DOHH2 (cell line): ENCODE measurements around the gene PKD1L1.

Experiments used
- H3F3A ChIP-seq: fragments of 200-600 bp; sonication (generic), shearing (Covaris generic); 2 replicates; pipeline ENCODE4 v1.6.0; 2016; ENCODE audit warnings: antibody characterized with exemption, mild to moderate bottlenecking; ENCODE audit not compliant: control insufficient read depth, insufficient read depth
- H3K27ac ChIP-seq: fragments of 200-600 bp; sonication (generic); 2 replicates; pipeline ENCODE4 v1.5.1; 2014; ENCODE audit warnings: low read depth, mild to moderate bottlenecking, low read length, moderate library complexity
- H3K27me3 ChIP-seq: fragments of 200-600 bp; sonication (generic); 2 replicates; pipeline ENCODE4 v1.6.1; 2014; ENCODE audit warnings: mild to moderate bottlenecking, low read length, mixed read lengths; ENCODE audit not compliant: control insufficient read depth
- H3K36me3 ChIP-seq: fragments of 200-600 bp; sonication (generic); 2 replicates; pipeline ENCODE4 v1.6.1; 2014; ENCODE audit warnings: mild to moderate bottlenecking, low read length, moderate library complexity, mixed read lengths; ENCODE audit not compliant: control insufficient read depth
- H3K4me1 ChIP-seq: fragments of 200-600 bp; sonication (generic); 2 replicates; pipeline ENCODE4 v1.6.1; 2014; ENCODE audit warnings: mild to moderate bottlenecking, low read length, mixed read lengths; ENCODE audit not compliant: control insufficient read depth
- H3K4me2 ChIP-seq: fragments of 200-600 bp; sonication (generic); 2 replicates; pipeline ENCODE4 v1.6.0; 2014; ENCODE audit warnings: mild to moderate bottlenecking, low read length, moderate library complexity
- H3K4me3 ChIP-seq: fragments of 200-600 bp; sonication (generic); 2 replicates; pipeline ENCODE4 v1.5.1; 2014; ENCODE audit warnings: mild to moderate bottlenecking, low read length, mixed read lengths
- H3K79me2 ChIP-seq: fragments of 200-600 bp; sonication (generic); 2 replicates; pipeline ENCODE4 v1.6.1; 2014; ENCODE audit warnings: mild to moderate bottlenecking, low read length, mixed read lengths; ENCODE audit not compliant: control insufficient read depth
- H3K9me2 ChIP-seq: fragments of 200-600 bp; sonication (generic); replicated peaks from 2 replicates; pipeline ENCODE4 v1.6.1; 2014; ENCODE audit warnings: mild to moderate bottlenecking, low read length, mixed read lengths; ENCODE audit not compliant: control insufficient read depth
- H3K9me3 ChIP-seq: fragments of 200-600 bp; sonication (generic); 2 replicates; pipeline ENCODE4 v1.6.1; 2014; ENCODE audit warnings: antibody characterized with exemption, low read length, mixed read lengths; ENCODE audit not compliant: control insufficient read depth, insufficient read depth
- H4K20me1 ChIP-seq: fragments of 200-600 bp; sonication (generic); 2 replicates; pipeline ENCODE4 v1.6.0; 2014; ENCODE audit warnings: low read depth, mild to moderate bottlenecking, antibody characterized with exemption, low read length, moderate library complexity; ENCODE audit not compliant: control insufficient read depth, insufficient read depth
- EZH2phosphoT487 ChIP-seq: fragments of 200-600 bp; sonication (generic); IDR thresholded peaks from 2 replicates; pipeline ENCODE4 v1.6.1; 2017; ENCODE audit warnings: borderline replicate concordance, mild to moderate bottlenecking, antibody characterized with exemption, low read length, moderate library complexity, mixed read lengths
- TF ChIP-seq, protein P1 (sequence below): fragments of 200-600 bp; sonication (generic); IDR thresholded peaks from one replicate; pipeline ENCODE4 v1.5.1; 2014; ENCODE audit warnings: antibody characterized with exemption, mild to moderate bottlenecking, low read depth, low read length; ENCODE audit not compliant: poor library complexity, severe bottlenecking

The PKD1L1 gene

DNA sequence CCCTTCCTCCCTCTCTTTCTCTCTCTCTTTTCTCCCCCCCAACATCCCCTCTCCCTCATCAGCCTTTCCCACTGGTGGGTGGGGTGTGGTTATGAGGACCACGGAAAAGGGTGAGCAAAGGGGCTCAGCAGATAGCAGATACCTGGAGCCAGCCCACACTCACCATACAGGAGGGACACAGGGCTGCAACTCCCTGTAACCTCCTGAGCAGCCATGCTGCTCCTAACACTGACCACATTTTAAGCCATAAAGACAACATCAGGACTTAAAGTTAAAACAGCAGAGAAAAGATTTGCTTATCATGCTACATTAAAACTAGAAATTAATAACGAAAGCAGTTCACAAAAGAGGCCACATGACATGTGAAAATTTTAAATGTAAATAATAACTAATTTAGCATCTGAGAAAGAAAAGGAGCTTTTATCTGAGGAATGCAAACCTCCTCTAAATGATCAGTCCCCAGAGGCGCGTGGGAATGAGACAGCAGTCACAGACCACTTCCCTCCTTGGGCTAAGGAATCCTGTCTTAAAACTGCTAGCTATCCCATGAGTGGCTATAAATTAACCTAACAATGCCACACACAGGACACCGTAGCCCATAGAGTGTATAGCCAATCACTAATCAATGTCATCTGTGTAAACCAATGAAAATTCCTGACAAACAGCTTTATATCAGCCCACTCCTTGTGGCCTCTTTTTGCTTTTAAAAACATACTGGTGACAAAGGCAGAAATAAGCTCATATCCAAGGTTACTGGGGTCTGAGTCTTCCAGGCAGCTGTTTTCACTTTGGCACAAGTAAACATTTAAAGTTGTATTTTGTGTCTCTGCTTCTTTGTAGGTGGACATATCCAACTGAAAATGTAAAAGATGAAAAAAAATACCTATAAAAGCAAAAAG is 33.3 kb downstream of the PKD1L1 start:
- Histone ChIP-seq H3F3A (no peaks in the 10 kb centered on the region), H3K36me3 (no peaks in the 10 kb centered on the region), H3K9me2 (no peaks in the 10 kb centered on the region), H3K27me3 (peaks cover 37% of the 10 kb centered on the region), H3K4me3 (no peak overlapping the region), H3K4me2 (no peak overlapping the region), H4K20me1 (no peaks in the 10 kb centered on the region), H3K9me3 (no peaks in the 10 kb centered on the region), H3K79me2 (no peaks in the 10 kb centered on the region), H3K4me1 (no peaks in the 10 kb centered on the region), H3K27ac (no peak overlapping the region)
- TF ChIP-seq, protein P1, sequence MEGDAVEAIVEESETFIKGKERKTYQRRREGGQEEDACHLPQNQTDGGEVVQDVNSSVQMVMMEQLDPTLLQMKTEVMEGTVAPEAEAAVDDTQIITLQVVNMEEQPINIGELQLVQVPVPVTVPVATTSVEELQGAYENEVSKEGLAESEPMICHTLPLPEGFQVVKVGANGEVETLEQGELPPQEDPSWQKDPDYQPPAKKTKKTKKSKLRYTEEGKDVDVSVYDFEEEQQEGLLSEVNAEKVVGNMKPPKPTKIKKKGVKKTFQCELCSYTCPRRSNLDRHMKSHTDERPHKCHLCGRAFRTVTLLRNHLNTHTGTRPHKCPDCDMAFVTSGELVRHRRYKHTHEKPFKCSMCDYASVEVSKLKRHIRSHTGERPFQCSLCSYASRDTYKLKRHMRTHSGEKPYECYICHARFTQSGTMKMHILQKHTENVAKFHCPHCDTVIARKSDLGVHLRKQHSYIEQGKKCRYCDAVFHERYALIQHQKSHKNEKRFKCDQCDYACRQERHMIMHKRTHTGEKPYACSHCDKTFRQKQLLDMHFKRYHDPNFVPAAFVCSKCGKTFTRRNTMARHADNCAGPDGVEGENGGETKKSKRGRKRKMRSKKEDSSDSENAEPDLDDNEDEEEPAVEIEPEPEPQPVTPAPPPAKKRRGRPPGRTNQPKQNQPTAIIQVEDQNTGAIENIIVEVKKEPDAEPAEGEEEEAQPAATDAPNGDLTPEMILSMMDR, result no peak
- no peak for TF ChIP-seq EZH2phosphoT487

DNA sequence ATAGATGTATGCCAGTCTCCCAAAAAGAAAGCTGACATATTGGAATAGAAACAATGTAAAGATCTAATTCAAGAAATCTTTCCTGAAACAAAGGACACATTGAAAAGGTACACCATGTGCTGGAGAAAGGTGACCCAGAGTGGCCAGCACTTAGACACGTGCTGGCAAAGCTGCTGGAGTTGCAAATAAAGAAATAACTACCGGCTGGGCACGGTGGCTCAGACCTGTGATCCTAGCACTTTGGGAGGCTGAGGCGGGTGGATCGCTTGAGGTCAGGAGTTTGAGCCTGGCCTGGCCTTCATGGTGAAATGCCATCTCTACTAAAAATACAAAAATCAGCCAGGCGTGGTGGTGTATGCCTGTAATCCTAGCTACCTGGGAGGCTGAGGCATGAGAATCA is 35.9 kb downstream of the PKD1L1 start:
- Histone ChIP-seq H3K79me2 (no peaks in the 10 kb centered on the region), H3K4me1 (no peaks in the 10 kb centered on the region), H3K36me3 (no peaks in the 10 kb centered on the region), H3K4me3 (no peak overlapping the region), H3K27ac (no peak overlapping the region), H3K9me3 (no peaks in the 10 kb centered on the region), H3K4me2 (no peak overlapping the region), H3F3A (no peaks in the 10 kb centered on the region), H3K27me3 (peaks cover 35% of the 10 kb centered on the region), H3K9me2 (no peaks in the 10 kb centered on the region), H4K20me1 (no peaks in the 10 kb centered on the region)
- TF ChIP-seq EZH2phosphoT487, result no peak
- TF ChIP-seq, protein P1, result no peak

DNA sequence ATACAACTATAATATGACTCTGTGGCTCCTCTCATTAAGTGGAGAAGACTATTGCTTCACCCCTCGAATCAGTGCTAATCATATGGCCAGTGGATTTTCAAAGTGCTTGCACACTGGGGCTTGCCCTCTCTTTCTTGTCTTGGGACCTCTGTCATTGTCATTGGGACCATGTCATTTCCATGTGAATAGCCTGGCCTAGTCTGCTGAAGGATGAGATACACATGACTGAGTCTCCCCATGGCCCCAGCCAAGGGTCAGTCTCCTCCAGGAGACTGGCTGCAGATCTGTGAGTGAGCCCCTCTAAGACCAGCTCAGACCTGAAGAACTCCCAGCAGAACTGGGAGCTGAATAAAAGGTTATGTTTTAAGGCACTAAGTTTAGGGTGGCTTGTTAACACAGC is 39.5 kb downstream of the PKD1L1 start:
- Histone ChIP-seq H3K79me2 (no peaks in the 10 kb centered on the region), H3K9me3 (no peaks in the 10 kb centered on the region), H4K20me1 (no peaks in the 10 kb centered on the region), H3K27me3 (peaks cover 24% of the 10 kb centered on the region), H3K4me1 (no peaks in the 10 kb centered on the region), H3K9me2 (no peaks in the 10 kb centered on the region), H3K27ac (no peak overlapping the region), H3K4me2 (no peak overlapping the region), H3K36me3 (no peaks in the 10 kb centered on the region), H3F3A (no peaks in the 10 kb centered on the region), H3K4me3 (no peak overlapping the region)
- TF ChIP-seq EZH2phosphoT487, result no peak
- TF ChIP-seq, protein P1, result no peak
